Loucy (cell line): Measurements from ENCODE around the gene KRTAP10-8.

ENCODE experiments used
- H2AFZ ChIP-seq: fragments of 200-600 bp; sonication (generic); 2 replicates; pipeline ENCODE4 v1.6.0; 2016; ENCODE audit warnings: antibody characterized with exemption, mild to moderate bottlenecking, low read length, moderate library complexity
- H3F3A ChIP-seq: fragments of 200-600 bp; 2 replicates; pipeline ENCODE4 v1.6.0; 2016; ENCODE audit warnings: antibody characterized with exemption, low read depth, mild to moderate bottlenecking
- H3K27me3 ChIP-seq: fragments of 200-600 bp; sonication (generic); 2 replicates; pipeline ENCODE4 v1.6.1; 2014; ENCODE audit warnings: low read length, mild to moderate bottlenecking; ENCODE audit not compliant: insufficient read depth, poor library complexity, severe bottlenecking
- H3K36me3 ChIP-seq: fragments of 200-600 bp; sonication (generic); 2 replicates; pipeline ENCODE4 v1.6.1; 2016; ENCODE audit warnings: low read length; ENCODE audit not compliant: insufficient read depth
- H3K4me1 ChIP-seq: fragments of 200-600 bp; sonication (generic); 2 replicates; pipeline ENCODE4 v1.5.1; 2014; ENCODE audit warnings: low read length, mild to moderate bottlenecking; ENCODE audit not compliant: insufficient read depth, poor library complexity, severe bottlenecking
- H3K4me2 ChIP-seq: fragments of 200-600 bp; sonication (generic); 2 replicates; pipeline ENCODE4 v1.6.0; 2014; ENCODE audit warnings: antibody characterized with exemption, low read length, low read depth, mild to moderate bottlenecking; ENCODE audit not compliant: poor library complexity, severe bottlenecking
- H3K4me3 ChIP-seq: fragments of 200-600 bp; sonication (generic); 2 replicates; pipeline ENCODE4 v1.5.1; 2014; ENCODE audit warnings: low read length, mild to moderate bottlenecking, mixed read lengths; ENCODE audit not compliant: poor library complexity, severe bottlenecking
- H3K79me2 ChIP-seq: fragments of 200-600 bp; sonication (generic); 2 replicates; pipeline ENCODE4 v1.6.1; 2014; ENCODE audit warnings: low read length; ENCODE audit not compliant: insufficient read depth
- H3K9ac ChIP-seq: fragments of 200-600 bp; sonication (generic); 2 replicates; pipeline ENCODE4 v1.6.0; 2014; ENCODE audit warnings: mild to moderate bottlenecking, low read depth, low read length, moderate library complexity; ENCODE audit not compliant: poor library complexity, severe bottlenecking
- H3K9me2 ChIP-seq: fragments of 200-600 bp; sonication (generic); replicated peaks from 2 replicates; pipeline ENCODE4 v1.6.1; 2016; ENCODE audit warnings: low read depth, low read length, mixed read lengths
- H3K9me3 ChIP-seq: fragments of 200-600 bp; sonication (generic); 2 replicates; pipeline ENCODE4 v1.6.1; 2014; ENCODE audit warnings: mild to moderate bottlenecking, antibody characterized with exemption, low read length, low read depth; ENCODE audit not compliant: insufficient read depth
- H4K20me1 ChIP-seq: fragments of 200-600 bp; sonication (generic); 2 replicates; pipeline ENCODE4 v1.6.0; 2014; ENCODE audit warnings: antibody characterized with exemption, low read length, mild to moderate bottlenecking; ENCODE audit not compliant: insufficient read depth, poor library complexity, severe bottlenecking
- CTCF ChIP-seq: fragments of 200-600 bp; sonication (generic); conservative IDR thresholded peaks from 2 replicates; pipeline ENCODE4 v1.5.1; 2014; ENCODE audit warnings: mild to moderate bottlenecking, antibody characterized with exemption, low read length
- EZH2phosphoT487 ChIP-seq: fragments of 200-600 bp; IDR thresholded peaks from 2 replicates; pipeline ENCODE4 v1.6.1; 2018; ENCODE audit warnings: antibody characterized with exemption, mild to moderate bottlenecking, moderate library complexity, borderline replicate concordance

The KRTAP10-8 gene

GRCh38 chr21:44583800-44584147 is 28.1 kb upstream of the KRTAP10-8 start:
- Histone ChIP-seq H2AFZ (no peak overlapping the region), H3K4me3 (no peak overlapping the region), H3K9ac (no peak overlapping the region), H3K9me2 (no peaks in the 10 kb centered on the region), H3K4me1 (no peaks in the 10 kb centered on the region), H3K27me3 (no peaks in the 10 kb centered on the region), H3K36me3 (no peaks in the 10 kb centered on the region), H4K20me1 (no peaks in the 10 kb centered on the region), H3K4me2 (no peak overlapping the region), H3K79me2 (no peaks in the 10 kb centered on the region), H3K9me3 (peaks cover 6% of the 10 kb centered on the region; the same call in 1 of the 2 replicates), H3F3A (no peaks in the 10 kb centered on the region; the same call in 1 of the 2 replicates)
- no peak for TF ChIP-seq EZH2phosphoT487
- TF ChIP-seq CTCF = no peak

GRCh38 chr21:44585892-44586291 is 26.0 kb upstream of the KRTAP10-8 start:
- Histone ChIP-seq H3F3A (no peaks in the 10 kb centered on the region; the same call in 1 of the 2 replicates), H3K79me2 (no peaks in the 10 kb centered on the region), H3K36me3 (no peaks in the 10 kb centered on the region), H3K9me3 (peaks cover 6% of the 10 kb centered on the region; the same call in 1 of the 2 replicates), H4K20me1 (no peaks in the 10 kb centered on the region), H2AFZ (no peak overlapping the region), H3K27me3 (no peaks in the 10 kb centered on the region), H3K9ac (no peak overlapping the region), H3K4me1 (no peaks in the 10 kb centered on the region), H3K9me2 (no peaks in the 10 kb centered on the region), H3K4me3 (no peak overlapping the region), H3K4me2 (no peak overlapping the region)
- TF ChIP-seq CTCF (no peak), EZH2phosphoT487 (no peak)

GRCh38 chr21:44589094-44589493 is 22.8 kb upstream of the KRTAP10-8 start:
- H3K79me2 ChIP-seq = no peaks in the 10 kb centered on the region
- no peaks in the 10 kb centered on the region for H3K27me3 ChIP-seq
- no peaks in the 10 kb centered on the region for H3F3A ChIP-seq
- H3K36me3 ChIP-seq = no peaks in the 10 kb centered on the region
- H4K20me1 ChIP-seq = no peaks in the 10 kb centered on the region
- no peaks in the 10 kb centered on the region for H3K9me3 ChIP-seq
- no peak overlapping the region for H3K4me2 ChIP-seq
- no peaks in the 10 kb centered on the region for H3K4me1 ChIP-seq
- no peak overlapping the region for H3K9ac ChIP-seq
- TF ChIP-seq CTCF = no peak
- H2AFZ ChIP-seq = no peak overlapping the region
- no peak overlapping the region for H3K4me3 ChIP-seq
- H3K9me2 ChIP-seq = no peaks in the 10 kb centered on the region
